ENCODE measurements around the gene DCLK2.

DCLK2 gene

GRCh38 chr4:150280081-150280895, 202.0 kb downstream of the DCLK2 start:
- DNase-seq, result no peak

DNA sequence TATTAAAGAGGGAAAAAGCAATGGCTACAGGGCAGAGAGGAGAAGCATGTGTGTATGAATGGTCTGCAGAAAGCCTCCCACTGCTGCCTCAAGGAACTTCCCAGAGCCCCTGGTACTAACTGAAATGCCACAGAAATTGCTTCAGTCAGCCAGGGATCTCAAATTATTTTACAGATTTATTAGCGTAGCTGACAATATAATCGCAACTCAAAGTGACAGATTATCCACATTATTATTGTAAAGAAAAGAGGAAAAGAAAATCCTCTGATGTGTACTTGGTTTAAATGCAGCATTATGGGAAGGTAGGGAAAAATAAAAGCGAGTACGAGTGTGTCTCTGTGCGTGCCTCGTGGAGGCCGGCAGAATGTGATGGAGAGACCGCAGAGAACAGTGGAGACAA, 202.7 kb downstream of the DCLK2 start:
- no peak for DNase-seq

GRCh38 chr4:150283689-150284088, 205.4 kb downstream of the DCLK2 start:
- DNase-seq, result no peak

GRCh38 chr4:150286656-150287055, 208.4 kb downstream of the DCLK2 start:
- no peak for DNase-seq

DNA sequence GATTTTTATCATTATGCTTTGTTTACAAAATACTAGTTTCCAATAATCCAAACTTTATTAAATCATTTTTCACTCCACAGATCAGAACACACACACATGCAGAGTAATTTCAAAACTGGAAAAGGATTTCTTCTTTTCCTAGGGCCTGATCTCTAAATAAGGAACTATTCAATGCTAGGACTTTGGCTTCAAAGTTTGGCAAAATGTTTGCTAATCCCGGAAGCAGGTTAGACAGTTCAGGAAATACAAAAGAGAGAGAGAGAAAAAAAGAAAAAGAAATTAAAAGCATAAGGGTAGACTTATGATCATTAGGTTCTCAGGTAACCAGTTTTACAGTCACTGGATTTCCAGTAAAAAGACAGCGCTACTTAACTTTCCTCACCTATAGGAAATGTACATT, 211.0 kb downstream of the DCLK2 start:
- no peak for DNase-seq

- DNase-seq, result no peak
Measured at GRCh38 chr4:150289881-150290280, 211.6 kb downstream of the DCLK2 start.

DNA sequence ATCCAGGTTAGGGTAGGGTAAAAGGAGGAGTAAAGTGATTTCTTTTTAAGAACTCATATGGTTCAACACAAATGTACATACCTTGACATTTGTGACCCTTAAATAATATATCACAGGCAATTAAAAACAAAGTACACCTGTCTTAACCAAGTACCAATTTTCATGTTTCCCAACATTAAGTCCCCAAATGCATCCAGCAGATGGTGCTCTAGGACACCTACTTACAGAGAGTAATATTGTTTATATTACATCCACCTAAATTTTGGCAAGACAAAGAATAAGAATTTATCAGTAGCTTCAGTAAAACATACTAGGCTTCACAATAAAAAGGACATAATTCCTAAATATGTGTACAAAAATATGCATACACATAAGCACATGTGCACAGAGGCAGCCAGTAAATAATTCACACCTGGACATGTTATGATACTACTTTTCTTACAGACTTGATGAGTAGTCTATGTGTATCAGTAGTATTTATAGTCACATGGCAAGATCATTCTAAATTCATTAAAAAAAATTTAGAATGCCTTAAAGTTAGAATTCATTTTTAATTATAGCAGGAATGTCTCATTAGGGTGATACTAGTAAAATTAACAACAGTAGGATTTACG, 219.7 kb downstream of the DCLK2 start:
- DNase-seq, result peak; percentile 39 to 77

DNA sequence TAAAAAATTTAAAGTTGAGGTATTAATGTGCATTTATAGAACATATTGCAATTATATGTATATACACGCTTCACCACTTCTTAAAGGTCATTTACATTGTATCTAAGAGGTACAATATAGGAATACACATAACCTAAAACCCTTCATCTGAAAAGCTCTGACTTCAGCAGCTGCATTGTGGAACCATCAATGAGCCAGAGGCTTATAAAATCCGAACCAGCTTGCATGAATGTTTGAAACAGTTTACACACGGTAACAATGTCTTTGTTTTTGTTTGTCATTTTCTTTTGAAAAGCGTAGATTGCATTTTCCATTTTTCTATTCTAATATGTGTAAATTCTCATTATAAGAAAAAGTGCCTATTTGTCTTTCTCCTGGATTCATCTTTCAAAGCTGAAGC, 221.6 kb downstream of the DCLK2 start:
- DNase-seq, result no peak

- DNase-seq, result no peak
Measured at GRCh38 chr4:150302553-150302952, 224.3 kb downstream of the DCLK2 start.

DNA sequence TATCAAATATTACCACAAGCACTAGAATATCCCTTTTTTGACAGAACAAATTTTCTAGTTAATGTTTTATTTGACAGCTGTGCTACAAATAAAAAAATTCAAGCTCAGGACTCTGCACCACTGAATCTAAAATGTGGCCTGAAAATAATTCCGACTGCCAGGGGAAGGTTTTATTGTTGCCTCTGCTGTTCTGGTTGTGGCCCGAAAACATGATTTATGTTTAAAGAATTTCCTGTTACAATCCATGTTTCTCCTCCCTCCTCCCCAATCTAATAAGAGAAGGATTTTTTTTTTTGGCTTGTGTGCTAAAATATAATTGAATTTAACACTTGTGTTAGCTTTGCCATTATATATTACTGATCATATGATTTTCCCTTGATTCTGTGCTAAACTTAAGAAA, 227.8 kb downstream of the DCLK2 start:
- no peak for DNase-seq

DNA sequence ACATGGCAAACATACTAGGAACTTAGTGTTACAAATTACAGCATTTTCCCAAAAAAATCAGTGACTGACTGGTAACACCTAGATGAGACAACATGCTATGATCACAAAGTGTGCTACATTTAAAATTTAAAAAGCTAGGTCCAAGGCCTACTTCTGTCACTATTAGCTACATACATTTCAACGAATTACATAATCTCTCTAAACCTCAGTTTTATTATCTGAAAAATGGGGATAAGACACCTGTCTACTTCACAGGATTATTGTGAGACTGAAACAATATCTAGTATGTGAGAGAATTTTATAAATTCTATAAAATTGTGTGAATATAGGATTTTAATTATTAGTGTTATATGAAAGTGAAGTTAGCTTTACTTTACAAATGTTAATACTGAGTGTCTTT, 228.5 kb downstream of the DCLK2 start:
- DNase-seq, result no peak
